ENCODE results near the gene PPAN. TPM values are rescaled to one million over a fixed set of nuclear protein-coding genes. Genes with fewer than 3 reads are reported as not detected.

The PPAN gene
- total and polyA plus RNA-seq, 12 donors: 17.6 to 47.7 (median 20.8) TPM

GRCh38 chr19:10151521-10151920 lies 45.4 kb downstream of the PPAN start:
- intact Hi-C loops (cut with DNase I): no loop called here
- Histone ChIP-seq H3K4me3 (no peak overlapping the region), H3K9me3 (no peaks in the 10 kb centered on the region), H3K36me3 (peaks cover 0 to 100% (median 69%) of the 10 kb centered on the region in 9 donors), H3K4me1 (no peaks in the 10 kb centered on the region), H3K27me3 (no peaks in the 10 kb centered on the region), H3K27ac (no peak overlapping the region)
- TF ChIP-seq, protein P1, sequence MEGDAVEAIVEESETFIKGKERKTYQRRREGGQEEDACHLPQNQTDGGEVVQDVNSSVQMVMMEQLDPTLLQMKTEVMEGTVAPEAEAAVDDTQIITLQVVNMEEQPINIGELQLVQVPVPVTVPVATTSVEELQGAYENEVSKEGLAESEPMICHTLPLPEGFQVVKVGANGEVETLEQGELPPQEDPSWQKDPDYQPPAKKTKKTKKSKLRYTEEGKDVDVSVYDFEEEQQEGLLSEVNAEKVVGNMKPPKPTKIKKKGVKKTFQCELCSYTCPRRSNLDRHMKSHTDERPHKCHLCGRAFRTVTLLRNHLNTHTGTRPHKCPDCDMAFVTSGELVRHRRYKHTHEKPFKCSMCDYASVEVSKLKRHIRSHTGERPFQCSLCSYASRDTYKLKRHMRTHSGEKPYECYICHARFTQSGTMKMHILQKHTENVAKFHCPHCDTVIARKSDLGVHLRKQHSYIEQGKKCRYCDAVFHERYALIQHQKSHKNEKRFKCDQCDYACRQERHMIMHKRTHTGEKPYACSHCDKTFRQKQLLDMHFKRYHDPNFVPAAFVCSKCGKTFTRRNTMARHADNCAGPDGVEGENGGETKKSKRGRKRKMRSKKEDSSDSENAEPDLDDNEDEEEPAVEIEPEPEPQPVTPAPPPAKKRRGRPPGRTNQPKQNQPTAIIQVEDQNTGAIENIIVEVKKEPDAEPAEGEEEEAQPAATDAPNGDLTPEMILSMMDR (IDR thresholded peaks at IDR 0.05): no peak
- DNase-seq (no peak), ATAC-seq (no peak)
- 86 to 87% methylated on average over 5 of the region's 5 CpGs for WGBS, 2 donors

GRCh38 chr19:10152100-10152499 lies 45.9 kb downstream of the PPAN start:
- WGBS, 2 donors: 95 to 97% methylated on average over 3 of the region's 3 CpGs
- TF ChIP-seq, protein P1 (IDR thresholded peaks at IDR 0.05): no peak

DNA sequence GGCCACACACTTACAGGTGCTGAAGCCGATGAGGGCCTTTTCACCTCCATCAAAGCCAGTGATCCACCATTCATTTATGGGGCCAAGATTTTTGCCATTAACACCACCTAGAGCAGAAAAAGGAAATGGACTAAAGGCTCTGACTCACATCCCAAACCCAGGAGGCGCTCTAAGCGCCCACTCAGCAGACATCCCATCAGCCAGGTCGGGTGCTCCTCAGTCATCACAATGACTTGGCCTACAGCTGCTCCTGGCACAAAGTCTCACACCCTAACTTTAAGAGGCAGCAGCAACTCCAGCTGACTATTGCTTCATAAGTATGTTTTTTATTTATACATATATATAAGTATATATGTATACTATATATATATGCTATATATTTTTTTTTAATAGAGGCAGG lies 49.7 kb downstream of the PPAN start:
- ATAC-seq: no peak
- no peak for DNase-seq
- TF ChIP-seq, protein P1 (IDR thresholded peaks at IDR 0.05): no peak
- Histone ChIP-seq H3K4me3 (no peak overlapping the region), H3K4me1 (no peaks in the 10 kb centered on the region), H3K27me3 (no peaks in the 10 kb centered on the region), H3K36me3 (peaks cover 5 to 100% (median 61%) of the 10 kb centered on the region in 9 donors), H3K27ac (no peak overlapping the region), H3K9me3 (no peaks in the 10 kb centered on the region)
- intact Hi-C loops (cut with DNase I): no loop called here
- WGBS, 2 donors: 89 to 93% methylated on average over 4 of the region's 4 CpGs

More at GRCh38 chr19:10152100-10152499, 45.9 kb downstream of the PPAN start:
- Histone ChIP-seq H3K4me3 (no peak overlapping the region), H3K9me3 (no peaks in the 10 kb centered on the region), H3K4me1 (no peaks in the 10 kb centered on the region), H3K36me3 (peaks cover 0 to 100% (median 65%) of the 10 kb centered on the region in 9 donors), H3K27me3 (no peaks in the 10 kb centered on the region), H3K27ac (no peak overlapping the region)
- intact Hi-C loops (cut with DNase I): no loop called here
- no peak for ATAC-seq
- no peak for DNase-seq

GRCh38 chr19:10158071-10158470 lies 51.9 kb downstream of the PPAN start:
- H3K4me1 ChIP-seq: no peaks in the 10 kb centered on the region
- H3K9me3 ChIP-seq: no peaks in the 10 kb centered on the region
- ATAC-seq: no peak
- intact Hi-C loops (cut with DNase I): no loop called here
- no peaks in the 10 kb centered on the region for H3K27me3 ChIP-seq
- 88 to 93% methylated on average over 8 of the region's 8 CpGs for WGBS, 2 donors
- no peak for DNase-seq
- no peak overlapping the region for H3K27ac ChIP-seq
- H3K4me3 ChIP-seq: no peak overlapping the region
- TF ChIP-seq, protein P1 (IDR thresholded peaks at IDR 0.05): no peak
- H3K36me3 ChIP-seq: peaks cover 0 to 100% (median 74%) of the 10 kb centered on the region in 9 donors
